ENCODE results near the gene HBA2.
"Not testable (repeated sequence)": the region's sequence is repeated elsewhere in the genome, so short reads cannot be mapped to it uniquely, and the experiment has no call there.

GRCh38 chr16:163139-163538, 9.5 kb upstream of the HBA2 start:
- TF ChIP-seq MYC (IDR thresholded peaks at IDR 0.05; ENCODE audit: low read depth, low read length); CTCF (IDR thresholded peaks at IDR 0.05; ENCODE audit: low read depth, low read length); MAX (IDR thresholded peaks at IDR 0.05; ENCODE audit: low read depth, low read length); POLR2A (IDR thresholded peaks at IDR 0.05; ENCODE audit: extremely low read depth, insufficient read length): not testable (repeated sequence)

Data from NB4 (cell line).